Nephron progenitor cell (in vitro differentiated cells): Measurements from ENCODE around the gene CYP2U1.
"Not testable (repeated sequence)": the region's sequence is repeated elsewhere in the genome, so short reads cannot be mapped to it uniquely, and the experiment has no call there.

Source experiments
- DNase-seq: peaks from one replicate; pipeline ENCODE4 v3.0.0; 2021
- H3K27ac Mint-ChIP-seq: 2 replicates; pipeline ENCODE4 v1.8.0; 2021; ENCODE audit warnings: mild to moderate bottlenecking, moderate library complexity, mixed read lengths
- H3K27me3 Mint-ChIP-seq: 2 replicates; pipeline ENCODE4 v1.8.0; 2021; ENCODE audit warnings: mild to moderate bottlenecking, low read depth, mixed read lengths; ENCODE audit not compliant: poor library complexity
- H3K36me3 Mint-ChIP-seq: 2 replicates; pipeline ENCODE4 v1.8.0; 2021; ENCODE audit warnings: low read depth, mixed read lengths
- H3K4me1 Mint-ChIP-seq: 2 replicates; pipeline ENCODE4 v1.8.0; 2021; ENCODE audit warnings: mixed read lengths
- H3K4me3 Mint-ChIP-seq: 2 replicates; pipeline ENCODE4 v1.8.0; 2021; ENCODE audit warnings: mild to moderate bottlenecking, moderate library complexity, mixed read lengths
- H3K9me3 Mint-ChIP-seq: 2 replicates; pipeline ENCODE4 v1.8.0; 2021; ENCODE audit warnings: mild to moderate bottlenecking, moderate library complexity, mixed read lengths
- CTCF ChIP-seq: fragments of 200-600 bp; sonication (generic); IDR thresholded peaks from 2 replicates; pipeline ENCODE4 v1.5.0; 2021; ENCODE audit warnings: antibody characterized with exemption

Gene CYP2U1

GRCh38 chr4:107922486-107923473 is 8.6 kb upstream of the CYP2U1 start:
- no peak for TF ChIP-seq CTCF
- H3K27ac Mint-ChIP-seq, result no peak overlapping the region
- no peaks in the 10 kb centered on the region for H3K36me3 Mint-ChIP-seq
- H3K4me3 Mint-ChIP-seq, result no peak overlapping the region
- DNase-seq, result no peak
- H3K9me3 Mint-ChIP-seq, result peaks cover 28% of the 10 kb centered on the region
- no peaks in the 10 kb centered on the region for H3K4me1 Mint-ChIP-seq
- peaks cover 3% of the 10 kb centered on the region for H3K27me3 Mint-ChIP-seq

- H3K36me3 Mint-ChIP-seq, H3K4me3 Mint-ChIP-seq, DNase-seq, H3K9me3 Mint-ChIP-seq, H3K4me1 Mint-ChIP-seq, H3K27ac Mint-ChIP-seq: not testable (repeated sequence)
- H3K27me3 Mint-ChIP-seq, result peaks cover 14% of the 10 kb centered on the region
These were observed 5.6 kb upstream of the CYP2U1 start for GRCh38 chr4:107925713-107926112.

GRCh38 chr4:107926875-107927274 is 4.5 kb upstream of the CYP2U1 start:
- peaks cover 19% of the 10 kb centered on the region for H3K27me3 Mint-ChIP-seq
- DNase-seq, H3K36me3 Mint-ChIP-seq, H3K4me1 Mint-ChIP-seq, H3K9me3 Mint-ChIP-seq, H3K27ac Mint-ChIP-seq, H3K4me3 Mint-ChIP-seq: not testable (repeated sequence)

GRCh38 chr4:107931775-107932321 is 499 bp downstream of the CYP2U1 start:
- H3K4me3 Mint-ChIP-seq, result peak overlapping the region; percentile 85
- H3K27me3 Mint-ChIP-seq, result peaks cover 33% of the 10 kb centered on the region

GRCh38 chr4:107935246-107935645 is 3.9 kb downstream of the CYP2U1 start:
- no peak overlapping the region for H3K4me3 Mint-ChIP-seq
- H3K27ac Mint-ChIP-seq, result no peak overlapping the region
- H3K9me3 Mint-ChIP-seq, result no peaks in the 10 kb centered on the region
- peaks cover 40% of the 10 kb centered on the region for H3K36me3 Mint-ChIP-seq
- peaks cover 23% of the 10 kb centered on the region for H3K27me3 Mint-ChIP-seq
- H3K4me1 Mint-ChIP-seq, result peaks cover 19% of the 10 kb centered on the region
- no peak for DNase-seq
- no peak for TF ChIP-seq CTCF

More at GRCh38 chr4:107931775-107932321, 499 bp downstream of the CYP2U1 start:
- H3K27ac Mint-ChIP-seq, result no peak overlapping the region
- H3K36me3 Mint-ChIP-seq, result peaks cover 26% of the 10 kb centered on the region
- no peak for TF ChIP-seq CTCF
- H3K4me1 Mint-ChIP-seq, result peaks cover 19% of the 10 kb centered on the region
- DNase-seq, result no peak
- no peaks in the 10 kb centered on the region for H3K9me3 Mint-ChIP-seq

GRCh38 chr4:107937040-107937439 is 5.7 kb downstream of the CYP2U1 start:
- Mint-ChIP-seq H3K4me3 (no peak overlapping the region), H3K27me3 (peaks cover 13% of the 10 kb centered on the region), H3K36me3 (peaks cover 44% of the 10 kb centered on the region), H3K4me1 (peaks cover 10% of the 10 kb centered on the region), H3K27ac (no peak overlapping the region), H3K9me3 (no peaks in the 10 kb centered on the region)
- DNase-seq, result no peak
- no peak for TF ChIP-seq CTCF
